IMR-90 (cell line): ENCODE measurements around the gene KRTAP10-10. TPM values are rescaled to one million over a fixed set of nuclear protein-coding genes. Genes with fewer than 3 reads are reported as not detected.

Experiments used
- ATAC-seq: fragments of 200-7000 bp; cut with Tn5 transposase; 2 replicates; pipeline ENCODE4 v1.9.1; 2020; ENCODE audit warnings: low read depth, mild to moderate bottlenecking, moderate library complexity
- BruUV-seq: library from RNA; stranded (reverse); fragments of 400-500 nt; replicated peaks from 2 replicates; lab custom pipeline; 2021; lab: Mats Ljungman, UMichigan
- CTCF ChIA-PET: fragments of 300-600 bp; formaldehyde crosslinking; extraction: SDS; loops from one replicate; lab custom pipeline; 2021; ENCODE audit warnings: antibody characterized with exemption; lab: Yijun Ruan, JAX
- POLR2A ChIA-PET: fragments of 300-600 bp; sonication (Branson Sonifier 250); formaldehyde crosslinking; loops from one replicate; lab custom pipeline; 2022; ENCODE audit warnings: antibody characterized with exemption; ENCODE audit not compliant: unreplicated experiment; lab: Charles Lee
- DNase-seq: peaks from one replicate; pipeline ENCODE4 v3.0.0; 2013
- H2AFZ ChIP-seq: replicated peaks from 2 replicates; pipeline ENCODE3; 2013; ENCODE audit warnings: low read length, mild to moderate bottlenecking; ENCODE audit not compliant: poor library complexity
- H2AK5ac ChIP-seq: 2 replicates; pipeline ENCODE4 v1.6.1; 2013; ENCODE audit warnings: low read depth, low read length, inconsistent platforms
- H2AK9ac ChIP-seq: replicated peaks from 2 replicates; pipeline ENCODE3; 2013; ENCODE audit warnings: mild to moderate bottlenecking, low read depth, low read length, moderate library complexity; ENCODE audit not compliant: poor library complexity
- H2BK120ac ChIP-seq: 2 replicates; pipeline ENCODE4 v1.6.1; 2013; ENCODE audit warnings: low read depth, low read length, inconsistent platforms
- H2BK15ac ChIP-seq: 3 replicates; pipeline ENCODE4 v1.6.1; 2013; ENCODE audit warnings: low read depth, low read length, inconsistent platforms
- H2BK20ac ChIP-seq: 2 replicates; pipeline ENCODE4 v1.6.1; 2013; ENCODE audit warnings: low read depth, mild to moderate bottlenecking, inconsistent platforms, low read length, moderate library complexity
- H2BK5ac ChIP-seq: 2 replicates; pipeline ENCODE4 v1.6.1; 2013; ENCODE audit warnings: mild to moderate bottlenecking, low read depth, low read length, inconsistent platforms; ENCODE audit not compliant: poor library complexity, severe bottlenecking
- H3K14ac ChIP-seq: replicated peaks from 2 replicates; pipeline ENCODE4 v1.6.1; 2013; ENCODE audit warnings: low read depth, low read length, inconsistent platforms
- H3K18ac ChIP-seq: 2 replicates; pipeline ENCODE4 v1.6.1; 2013; ENCODE audit warnings: low read depth, low read length, control low read depth
- H3K23ac ChIP-seq: 2 replicates; pipeline ENCODE4 v1.6.1; 2013; ENCODE audit warnings: low read depth, low read length, inconsistent platforms
- H3K27ac ChIP-seq: 2 replicates; pipeline ENCODE4 v1.5.1; 2013; ENCODE audit warnings: mild to moderate bottlenecking, control low read depth, low read length; ENCODE audit not compliant: insufficient read depth
- H3K27me3 ChIP-seq: 2 replicates; pipeline ENCODE4 v1.6.1; 2013; ENCODE audit warnings: low read length; ENCODE audit not compliant: control insufficient read depth, insufficient read depth
- H3K36me3 ChIP-seq: 2 replicates; pipeline ENCODE4 v1.6.1; 2013; ENCODE audit warnings: low read length, mixed read lengths; ENCODE audit not compliant: control insufficient read depth, insufficient read depth
- H3K4ac ChIP-seq: 2 replicates; pipeline ENCODE4 v1.6.1; 2013; ENCODE audit warnings: low read depth, low read length, inconsistent platforms
- H3K4me1 ChIP-seq: 2 replicates; pipeline ENCODE4 v1.6.1; 2013; ENCODE audit warnings: low read length, mixed read lengths; ENCODE audit not compliant: control insufficient read depth, insufficient read depth
- H3K4me2 ChIP-seq: 2 replicates; pipeline ENCODE4 v1.6.1; 2013; ENCODE audit warnings: low read depth, mild to moderate bottlenecking, control low read depth, low read length, moderate library complexity
- H3K4me3 ChIP-seq: 2 replicates; pipeline ENCODE4 v1.5.1; 2013; ENCODE audit warnings: low read depth, mild to moderate bottlenecking, control low read depth, low read length, moderate library complexity; ENCODE audit not compliant: insufficient read depth
- H3K56ac ChIP-seq: 2 replicates; pipeline ENCODE4 v1.6.1; 2013; ENCODE audit warnings: low read length, inconsistent platforms; ENCODE audit not compliant: insufficient read depth; ENCODE audit errors: extremely low read depth
- H3K79me1 ChIP-seq, 2 experiments: 2 replicates each; pipeline ENCODE4 v1.6.1; 2013; ENCODE audit warnings: low read length in 2 of 2, inconsistent platforms in 1 of 2, low read depth in 1 of 2
- H3K9ac ChIP-seq: 2 replicates; pipeline ENCODE4 v1.6.1; 2013; ENCODE audit warnings: low read depth, low read length, control low read depth
- H3K9me1 ChIP-seq: 2 replicates; pipeline ENCODE4 v1.6.1; 2013; ENCODE audit warnings: low read length, inconsistent platforms; ENCODE audit not compliant: insufficient read depth
- H3K9me3 ChIP-seq: 2 replicates; pipeline ENCODE4 v1.6.1; 2013; ENCODE audit warnings: low read length; ENCODE audit not compliant: control insufficient read depth, insufficient read depth
- H4K20me1 ChIP-seq: 2 replicates; pipeline ENCODE4 v1.6.1; 2013; ENCODE audit warnings: low read length, inconsistent platforms; ENCODE audit not compliant: insufficient read depth
- H4K5ac ChIP-seq: 2 replicates; pipeline ENCODE4 v1.6.1; 2013; ENCODE audit warnings: mild to moderate bottlenecking, low read depth, low read length, control low read depth
- H4K8ac ChIP-seq, 2 experiments: 2 replicates each; pipeline ENCODE4 v1.6.1; 2013; ENCODE audit warnings: low read depth in 2 of 2, low read length in 2 of 2, control low read depth in 1 of 2, inconsistent platforms in 1 of 2
- H4K91ac ChIP-seq: 2 replicates; pipeline ENCODE4 v1.6.1; 2013; ENCODE audit warnings: low read depth, low read length, inconsistent platforms; ENCODE audit not compliant: insufficient read depth
- CEBPB ChIP-seq: IDR thresholded peaks from 2 replicates; pipeline ENCODE4 v1.6.1; 2012; ENCODE audit warnings: low read depth, low read length, improper control_type of control experiment
- CHD1 ChIP-seq: IDR thresholded peaks from 2 replicates; pipeline ENCODE4 v1.6.1; 2012; ENCODE audit warnings: low read depth, low read length, improper control_type of control experiment
- MAZ ChIP-seq: IDR thresholded peaks from 2 replicates; pipeline ENCODE4 v1.6.1; 2012; ENCODE audit warnings: low read depth, mild to moderate bottlenecking, low read length, improper control_type of control experiment, moderate library complexity, borderline replicate concordance
- NFE2L2 ChIP-seq: fragments of 150-350 bp; IDR thresholded peaks from 2 replicates; pipeline ENCODE4 v1.6.1; 2016; ENCODE audit warnings: low read depth, mild to moderate bottlenecking, low read length
- POLR2A ChIP-seq: IDR thresholded peaks from 2 replicates; pipeline ENCODE4 v1.6.1; 2012; ENCODE audit warnings: mild to moderate bottlenecking, low read depth, low read length
- RAD21 ChIP-seq: IDR thresholded peaks from 2 replicates; pipeline ENCODE4 v1.6.1; 2012; ENCODE audit warnings: low read length, improper control_type of control experiment
- RFX5 ChIP-seq: IDR thresholded peaks from 2 replicates; pipeline ENCODE4 v1.8.0; 2012; ENCODE audit warnings: low read depth, mild to moderate bottlenecking, low read length, moderate library complexity
- SMC3 ChIP-seq: fragments of 150-350 bp; IDR thresholded peaks from 2 replicates; pipeline ENCODE4 v1.6.1; 2016; ENCODE audit warnings: low read depth, mild to moderate bottlenecking, antibody characterized with exemption, low read length, moderate library complexity
- whole genome bisulfite sequencing, 2 experiments: methylation state at CpG; one replicate each; pipeline versions ENCODE4 v1.1.5 to v1.1.7; 2013; ENCODE audit warnings: missing lambda C conversion rate in 2 of 2; ENCODE audit not compliant: insufficient read length in 1 of 2; ENCODE audit errors: extremely low coverage in 2 of 2; 5-methylcytosine and 5-hydroxymethylcytosine counted together
- dilution Hi-C: fragments of 300-500 bp; cut with HindIII; formaldehyde crosslinking; loops from one replicate; pipeline ENCODE4 v1.14.3; 2018; ENCODE audit warnings: low sequenced_read_pairs; ENCODE audit not compliant: unreplicated experiment
- in situ Hi-C: fragments of 300-500 bp; cut with MboI; formaldehyde crosslinking; loops from 3 replicates; pipeline ENCODE4 v1.14.3; 2019; ENCODE audit warnings: low sequenced_read_pairs, inconsistent platforms, mixed read lengths
- intact Hi-C: fragments of 100-400 bp; cut with micrococcal nuclease; formaldehyde crosslinking; loops from 2 replicates; pipeline ENCODE4 v1.10.0; 2022
- polyA plus RNA-seq, 3 experiments: library from polyadenylated mRNA; depleted of rRNA; stranded (reverse); fragments of >200 nt; gene quantifications; 2 replicates each; pipeline ENCODE4 v1.2.3, GENCODE V29; 2012; ENCODE audit warnings: low replicate concordance in 1 of 3
- total RNA-seq: library from RNA; depleted of rRNA; stranded (reverse); fragments of >200 nt; gene quantifications from 2 replicates; pipeline ENCODE4 v1.2.3, GENCODE V29; 2012
- TF ChIP-seq, protein P1 (sequence below): conservative IDR thresholded peaks from 2 replicates; pipeline ENCODE4 v1.5.1; 2012; ENCODE audit warnings: mild to moderate bottlenecking, low read depth, low read length, improper control_type of control experiment
- TF ChIP-seq, protein P2 (sequence below): fragments of 150-350 bp; IDR thresholded peaks from 2 replicates; pipeline ENCODE4 v1.6.1; 2016; ENCODE audit warnings: low read depth, mild to moderate bottlenecking, low read length, moderate library complexity, borderline replicate concordance

Gene KRTAP10-10
- total and polyA plus RNA-seq, 2 of the 4 experiments (the other 2 are of a cell fraction) = not detected

DNA sequence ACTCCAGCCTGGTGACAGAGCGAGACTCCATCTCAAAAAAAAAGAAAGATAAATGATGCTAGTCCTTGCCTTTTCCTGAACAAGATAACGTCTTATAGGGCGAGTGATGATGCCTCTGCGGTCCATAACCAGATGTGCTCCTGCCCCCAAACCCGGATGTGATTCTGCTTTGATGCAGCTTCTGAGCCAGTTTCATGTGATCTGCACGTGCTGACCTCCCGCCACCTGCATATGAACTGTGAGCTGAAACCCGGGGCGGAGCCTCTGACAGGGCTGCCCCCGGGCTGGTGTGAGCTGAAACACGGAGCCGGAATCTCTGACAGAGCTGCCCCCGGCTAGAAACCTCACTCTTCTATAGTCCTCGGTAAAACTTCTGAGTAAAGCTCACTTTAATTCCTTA lies 16.0 kb downstream of the KRTAP10-10 start:
- H4K8ac ChIP-seq = no peak overlapping the region
- no peak overlapping the region for H2BK20ac ChIP-seq
- H2AFZ ChIP-seq = no peak overlapping the region
- H2BK120ac ChIP-seq = no peak overlapping the region
- H3K27me3 ChIP-seq = no peaks in the 10 kb centered on the region; the same call in 1 of the 2 replicates
- no peaks in the 10 kb centered on the region for H3K36me3 ChIP-seq
- H3K4me3 ChIP-seq = no peak overlapping the region
- H3K9me3 ChIP-seq = peaks cover 5% of the 10 kb centered on the region
- no peak overlapping the region for H3K27ac ChIP-seq
- intact Hi-C loops = loop anchor here (10.0 kb wide), 1 partner anchor 62 kb away; the partner anchor contains the start of gene TSPEAR
- ChIA-PET CTCF (no interaction called here), POLR2A (no interaction called here)
- H3K18ac ChIP-seq = no peak overlapping the region
- BruUV-seq = no TSS peak
- H3K4me1 ChIP-seq = no peaks in the 10 kb centered on the region
- 15% methylated on average over 4 of the region's 14 CpGs; no CpG with 5 or more reads in 1 of the 2 experiments for WGBS, 2 experiments
- H3K4me2 ChIP-seq = no peak overlapping the region
- dilution Hi-C loops = no loop called here
- H3K79me1 ChIP-seq = no peaks in the 10 kb centered on the region
- ATAC-seq (no peak), DNase-seq (no peak)
- H3K14ac ChIP-seq = no peak overlapping the region
- no peak overlapping the region for H2AK5ac ChIP-seq
- H2AK9ac ChIP-seq = no peak overlapping the region
- no peaks in the 10 kb centered on the region for H4K20me1 ChIP-seq
- no peak overlapping the region for H3K23ac ChIP-seq
- no peak overlapping the region for H2BK15ac ChIP-seq
- in situ Hi-C loops = no loop called here
- no peak overlapping the region for H4K91ac ChIP-seq
- H3K9ac ChIP-seq = no peak overlapping the region
- H3K56ac ChIP-seq = no peak overlapping the region
- no peak overlapping the region for H2BK5ac ChIP-seq
- no peaks in the 10 kb centered on the region for H3K9me1 ChIP-seq
- H4K5ac ChIP-seq = no peak overlapping the region
- no peak overlapping the region for H3K4ac ChIP-seq
- no peak for TF ChIP-seq SMC3
- TF ChIP-seq NFE2L2 = no peak
- TF ChIP-seq, protein P1, sequence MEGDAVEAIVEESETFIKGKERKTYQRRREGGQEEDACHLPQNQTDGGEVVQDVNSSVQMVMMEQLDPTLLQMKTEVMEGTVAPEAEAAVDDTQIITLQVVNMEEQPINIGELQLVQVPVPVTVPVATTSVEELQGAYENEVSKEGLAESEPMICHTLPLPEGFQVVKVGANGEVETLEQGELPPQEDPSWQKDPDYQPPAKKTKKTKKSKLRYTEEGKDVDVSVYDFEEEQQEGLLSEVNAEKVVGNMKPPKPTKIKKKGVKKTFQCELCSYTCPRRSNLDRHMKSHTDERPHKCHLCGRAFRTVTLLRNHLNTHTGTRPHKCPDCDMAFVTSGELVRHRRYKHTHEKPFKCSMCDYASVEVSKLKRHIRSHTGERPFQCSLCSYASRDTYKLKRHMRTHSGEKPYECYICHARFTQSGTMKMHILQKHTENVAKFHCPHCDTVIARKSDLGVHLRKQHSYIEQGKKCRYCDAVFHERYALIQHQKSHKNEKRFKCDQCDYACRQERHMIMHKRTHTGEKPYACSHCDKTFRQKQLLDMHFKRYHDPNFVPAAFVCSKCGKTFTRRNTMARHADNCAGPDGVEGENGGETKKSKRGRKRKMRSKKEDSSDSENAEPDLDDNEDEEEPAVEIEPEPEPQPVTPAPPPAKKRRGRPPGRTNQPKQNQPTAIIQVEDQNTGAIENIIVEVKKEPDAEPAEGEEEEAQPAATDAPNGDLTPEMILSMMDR = no peak
- no peak for TF ChIP-seq MAZ
- TF ChIP-seq RFX5 = no peak
- TF ChIP-seq RAD21 = no peak
- TF ChIP-seq POLR2A = no peak
- no peak for TF ChIP-seq CEBPB
- TF ChIP-seq CHD1 = no peak
- TF ChIP-seq, protein P2, sequence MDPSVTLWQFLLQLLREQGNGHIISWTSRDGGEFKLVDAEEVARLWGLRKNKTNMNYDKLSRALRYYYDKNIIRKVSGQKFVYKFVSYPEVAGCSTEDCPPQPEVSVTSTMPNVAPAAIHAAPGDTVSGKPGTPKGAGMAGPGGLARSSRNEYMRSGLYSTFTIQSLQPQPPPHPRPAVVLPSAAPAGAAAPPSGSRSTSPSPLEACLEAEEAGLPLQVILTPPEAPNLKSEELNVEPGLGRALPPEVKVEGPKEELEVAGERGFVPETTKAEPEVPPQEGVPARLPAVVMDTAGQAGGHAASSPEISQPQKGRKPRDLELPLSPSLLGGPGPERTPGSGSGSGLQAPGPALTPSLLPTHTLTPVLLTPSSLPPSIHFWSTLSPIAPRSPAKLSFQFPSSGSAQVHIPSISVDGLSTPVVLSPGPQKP = no peak
